Smooth muscle cell (in vitro differentiated cells): ENCODE data around the gene MOV10L1. TPM values are rescaled to one million over a fixed set of nuclear protein-coding genes. Genes with fewer than 3 reads are reported as not detected.
A peak's percentile ranks its signal among the peaks of the same experiment; 100 is the strongest.

ENCODE experiments used
- DNase-seq: peaks from one replicate; lab custom pipeline; 2025; ENCODE audit not compliant: unreplicated experiment; lab: John Stamatoyannopoulos, UW
- H2AFZ ChIP-seq: fragments of 200-600 bp; sonication (generic); 2 replicates; pipeline ENCODE4 v1.6.0; 2016; ENCODE audit warnings: antibody characterized with exemption, low read depth, mild to moderate bottlenecking
- H3F3A ChIP-seq: fragments of 200-600 bp; sonication (generic); 2 replicates; pipeline ENCODE4 v1.6.0; 2017; ENCODE audit warnings: antibody characterized with exemption, low read depth
- H3K27ac ChIP-seq: fragments of 200-600 bp; sonication (generic); 2 replicates; pipeline ENCODE4 v1.5.1; 2016; ENCODE audit warnings: low read depth, mild to moderate bottlenecking
- H3K27me3 ChIP-seq: fragments of 200-600 bp; sonication (generic); 2 replicates; pipeline ENCODE4 v1.6.1; 2016; ENCODE audit warnings: low read depth, mild to moderate bottlenecking
- H3K36me3 ChIP-seq: fragments of 200-600 bp; sonication (generic); 2 replicates; pipeline ENCODE4 v1.5.1; 2016; ENCODE audit warnings: low read depth
- H3K4me1 ChIP-seq: fragments of 200-600 bp; sonication (generic); 2 replicates; pipeline ENCODE4 v1.5.1; 2016; ENCODE audit warnings: low read depth
- H3K4me2 ChIP-seq: fragments of 200-600 bp; sonication (generic); 2 replicates; pipeline ENCODE4 v1.6.0; 2016; ENCODE audit warnings: mild to moderate bottlenecking
- H3K4me3 ChIP-seq: fragments of 200-600 bp; sonication (generic); 2 replicates; pipeline ENCODE4 v1.5.1; 2016; ENCODE audit warnings: mild to moderate bottlenecking
- H3K79me2 ChIP-seq: fragments of 200-600 bp; sonication (generic); 2 replicates; pipeline ENCODE4 v1.6.0; 2016; ENCODE audit warnings: low read depth, mild to moderate bottlenecking
- H3K9ac ChIP-seq: fragments of 200-600 bp; sonication (generic); 2 replicates; pipeline ENCODE4 v1.6.0; 2016; ENCODE audit warnings: low read depth
- H3K9me3 ChIP-seq: fragments of 200-600 bp; sonication (generic); replicated peaks from 2 replicates; pipeline ENCODE4 v1.5.1; 2016; ENCODE audit warnings: low read depth
- H4K20me1 ChIP-seq: fragments of 200-600 bp; sonication (generic); 2 replicates; pipeline ENCODE4 v1.6.0; 2016; ENCODE audit warnings: low read depth
- CTCF ChIP-seq: fragments of 200-600 bp; sonication (generic); IDR thresholded peaks from 2 replicates; pipeline ENCODE4 v1.5.1; 2017; ENCODE audit warnings: borderline replicate concordance, mild to moderate bottlenecking, antibody characterized with exemption; ENCODE audit not compliant: insufficient read depth, poor library complexity, severe bottlenecking
- WGBS: methylation state at CpG from one replicate; pipeline ENCODE4 v1.1.7; 2016; ENCODE audit warnings: low lambda C conversion rate; 5-methylcytosine and 5-hydroxymethylcytosine counted together
- polyA plus RNA-seq: library from polyadenylated mRNA; unstranded; fragments of >200 nt; fragmentation: Nextera tagmentation; extraction: Ambion mirVana; gene quantifications from 2 replicates; pipeline ENCODE4 v1.2.1, GENCODE V29; 2016
- total RNA-seq: library from RNA; depleted of rRNA; stranded (reverse); fragments of >200 nt; gene quantifications from 2 replicates; pipeline ENCODE4 v1.2.3, GENCODE V29; 2014

MOV10L1 gene
- total and polyA plus RNA-seq, 2 experiments from 2014 or later, result 0.10 to 0.85 TPM

- peak overlapping the region; percentile 93 for H3K4me2 ChIP-seq
- H4K20me1 ChIP-seq, result peaks cover 46% of the 10 kb centered on the region
- H3F3A ChIP-seq, result peaks cover 3% of the 10 kb centered on the region
- no peak for DNase-seq
- peaks cover 18% of the 10 kb centered on the region for H3K4me1 ChIP-seq
- no peak overlapping the region for H3K27ac ChIP-seq
- H3K9me3 ChIP-seq, result no peaks in the 10 kb centered on the region
- H3K36me3 ChIP-seq, result no peaks in the 10 kb centered on the region
- peak overlapping the region; percentile 93 for H3K4me3 ChIP-seq
- H3K27me3 ChIP-seq, result no peaks in the 10 kb centered on the region
- WGBS, result 15% methylated on average over 22 of the region's 34 CpGs
- peaks cover 31% of the 10 kb centered on the region for H3K79me2 ChIP-seq
- no peak for TF ChIP-seq CTCF
- peak overlapping the region; percentile 71 for H3K9ac ChIP-seq
- peak overlapping the region; percentile 66 for H2AFZ ChIP-seq
Observed at GRCh38 chr22:50199829-50200460, 110.1 kb downstream of the MOV10L1 start.

GRCh38 chr22:50200461-50201190 lies 110.8 kb downstream of the MOV10L1 start, which contains the start of gene SELENOO:
SELENOO (plus strand) TSS chr22:50201011; CDS start chr22:50201037, 26 bp downstream.
- Histone ChIP-seq H3K36me3 (no peaks in the 10 kb centered on the region), H3K79me2 (peaks cover 31% of the 10 kb centered on the region), H3K27me3 (no peaks in the 10 kb centered on the region), H3K4me2 (peak within 1 kb of the TSS; percentile 99), H2AFZ (peak within 1 kb of the TSS; percentile 66), H3K27ac (no peak within 1 kb of the TSS), H3F3A (peaks cover 4% of the 10 kb centered on the region), H3K4me1 (peaks cover 18% of the 10 kb centered on the region), H3K9ac (peak within 1 kb of the TSS; percentile 71), H3K9me3 (no peaks in the 10 kb centered on the region), H4K20me1 (peaks cover 53% of the 10 kb centered on the region), H3K4me3 (peak within 1 kb of the TSS; percentile 93)
- DNase-seq, result peak; percentile 84
- WGBS, result 0% methylated on average over 21 of the region's 105 CpGs
- no peak for TF ChIP-seq CTCF

- Histone ChIP-seq H4K20me1 (peaks cover 61% of the 10 kb centered on the region), H3K4me1 (peaks cover 18% of the 10 kb centered on the region), H3K9ac (peak overlapping the region; percentile 32), H3K4me3 (peak overlapping the region; percentile 93), H2AFZ (no peak overlapping the region), H3K27me3 (no peaks in the 10 kb centered on the region), H3K36me3 (no peaks in the 10 kb centered on the region), H3K9me3 (no peaks in the 10 kb centered on the region), H3F3A (peaks cover 4% of the 10 kb centered on the region), H3K27ac (no peak overlapping the region), H3K4me2 (peak overlapping the region; percentile 99), H3K79me2 (peaks cover 31% of the 10 kb centered on the region)
- 6% methylated on average over 89 of the region's 115 CpGs for WGBS
- no peak for DNase-seq
- no peak for TF ChIP-seq CTCF
Observed at GRCh38 chr22:50201191-50202129, 111.7 kb downstream of the MOV10L1 start.
